GM12878 (cell line): ENCODE results near the gene KLHL30. TPM values are rescaled to one million over a fixed set of nuclear protein-coding genes. Genes with fewer than 3 reads are reported as not detected.
A peak's percentile ranks its signal among the peaks of the same experiment; 100 is the strongest.

Experiments
- ATAC-seq: fragments of 200-7000 bp; cut with Tn5 transposase; 3 replicates; pipeline ENCODE4 v1.9.1; 2020; ENCODE audit warnings: mild to moderate bottlenecking, moderate library complexity
- BruUV-seq: library from RNA; stranded (reverse); fragments of 400-500 nt; replicated peaks from 2 replicates; lab custom pipeline; 2021; lab: Mats Ljungman, UMichigan
- CTCF ChIA-PET: fragments of 300-600 bp; sonication (Branson Sonifier 250); formaldehyde crosslinking; extraction: SDS; loops from one replicate; lab custom pipeline; 2021; ENCODE audit warnings: inconsistent platforms; lab: Yijun Ruan, JAX
- POLR2A ChIA-PET: fragments of 350-600 bp; formaldehyde crosslinking; extraction: SDS; loops from one replicate; lab custom pipeline; 2021; ENCODE audit warnings: inconsistent platforms; lab: Charles Lee
- RAD21 ChIA-PET: fragments of 300-600 bp; sonication (Branson Sonifier 250); formaldehyde crosslinking; loops from one replicate; lab custom pipeline; 2023; ENCODE audit warnings: antibody characterized with exemption; ENCODE audit not compliant: unreplicated experiment; lab: Charles Lee
- SMC1A ChIA-PET: fragments of 300-600 bp; sonication (Branson Sonifier 250); formaldehyde crosslinking; loops from one replicate; lab custom pipeline; 2023; ENCODE audit not compliant: unreplicated experiment, uncharacterized antibody; lab: Charles Lee
- DNase-seq: peaks from one replicate; pipeline ENCODE4 v3.0.0-alpha.2; 2011; ENCODE audit warnings: low read depth, low spot score
- FAIRE-seq: peaks from 3 replicates; lab custom pipeline; 2011; peaks lifted over from hg19 to GRCh38; lab: Jason Lieb, UNC
- H2AFZ ChIP-seq: 2 replicates; pipeline ENCODE4 v1.6.0; 2011; ENCODE audit warnings: low read depth, low read length, control low read depth; ENCODE audit not compliant: control insufficient read depth
- H3K27ac ChIP-seq: 2 replicates; pipeline ENCODE4 v1.5.1; 2011; ENCODE audit warnings: control low read depth; ENCODE audit not compliant: control insufficient read depth, insufficient read depth
- H3K27me3 ChIP-seq, 2 experiments: replicated peaks in 1 of 2; 2 replicates each; pipeline versions ENCODE4 v1.6.0 to v1.6.1; 2011; ENCODE audit warnings: low read length in 1 of 2; ENCODE audit not compliant: control insufficient read depth in 2 of 2, insufficient read depth in 2 of 2
- H3K36me3 ChIP-seq, 2 experiments: 2 replicates each; pipeline ENCODE4 v1.5.1; 2011; ENCODE audit warnings: low read length in 1 of 2; ENCODE audit not compliant: control insufficient read depth in 2 of 2, insufficient read depth in 2 of 2
- H3K4me1 ChIP-seq: 2 replicates; pipeline ENCODE4 v1.6.1; 2011; ENCODE audit warnings: mild to moderate bottlenecking, low read length, moderate library complexity, mixed read lengths; ENCODE audit not compliant: control insufficient read depth, insufficient read depth
- H3K4me2 ChIP-seq: 2 replicates; pipeline ENCODE4 v1.6.0; 2011; ENCODE audit warnings: control low read depth; ENCODE audit not compliant: control insufficient read depth, insufficient read depth
- H3K4me3 ChIP-seq: fragments of 200-600 bp; sonication (generic); 2 replicates; pipeline ENCODE4 v1.5.1; 2016
- H3K79me2 ChIP-seq: 2 replicates; pipeline ENCODE4 v1.6.0; 2011; ENCODE audit warnings: low read length; ENCODE audit not compliant: control insufficient read depth, insufficient read depth
- H3K9ac ChIP-seq: 2 replicates; pipeline ENCODE4 v1.8.0; 2011; ENCODE audit warnings: low read length, control low read depth, mixed read lengths; ENCODE audit not compliant: control insufficient read depth, insufficient read depth
- H3K9me3 ChIP-seq: replicated peaks from 3 replicates; pipeline ENCODE4 v1.5.1; 2011; ENCODE audit warnings: mild to moderate bottlenecking, low read length; ENCODE audit not compliant: control insufficient read depth, insufficient read depth
- H4K20me1 ChIP-seq: 2 replicates; pipeline ENCODE4 v1.6.0; 2011; ENCODE audit not compliant: control insufficient read depth, insufficient read depth
- POLR2A ChIP-seq: IDR thresholded peaks from 2 replicates; pipeline ENCODE4 v1.6.1; 2011; ENCODE audit warnings: low read depth, mild to moderate bottlenecking, low read length
- ZNF217 ChIP-seq: fragments of 450-650 bp; IDR thresholded peaks from 2 replicates; pipeline ENCODE4 v1.6.1; 2017; ENCODE audit warnings: antibody characterized with exemption, mild to moderate bottlenecking
- ZZZ3 ChIP-seq: IDR thresholded peaks from 2 replicates; pipeline ENCODE4 v1.6.1; 2011; ENCODE audit warnings: low read depth; ENCODE audit not compliant: control insufficient read depth, insufficient read length
- whole genome bisulfite sequencing: methylation state at CpG from one replicate; pipeline ENCODE4 v1.1.6; 2016; ENCODE audit warnings: low lambda C conversion rate; ENCODE audit not compliant: insufficient replicate concordance, insufficient coverage; ENCODE audit errors: missing lambda C conversion rate; 5-methylcytosine and 5-hydroxymethylcytosine counted together
- in situ Hi-C: fragments of 300-500 bp; cut with MboI; formaldehyde crosslinking; loops from 9 replicates; pipeline ENCODE4 v1.14.3; 2018; ENCODE audit warnings: mixed read lengths
- intact Hi-C: fragments of 100-400 bp; cut with micrococcal nuclease; formaldehyde crosslinking; loops from one replicate; pipeline ENCODE4 v1.14.2; 2022; ENCODE audit not compliant: unreplicated experiment
- polyA plus RNA-seq, 11 experiments: library from polyadenylated mRNA; depleted of rRNA in 4 of 11; unstranded in 6 of 11; stranded (reverse) in 5 of 11; fragments of >200 nt; fragmentation: Nextera tagmentation in 4 of 11; fragmentation: Illumina TruSeq in 1 of 11; extraction: Ambion mirVana in 4 of 11; extraction: Trizol in 1 of 11; gene quantifications; 1 replicate in 1 of 11; 2 replicates in 10 of 11; pipeline versions ENCODE4 v1.2.1 to v1.2.3, GENCODE V29; 2011 to 2016; ENCODE audit warnings: inconsistent platforms in 2 of 11, missing spikeins in 2 of 11, low read depth in 1 of 11
- total RNA-seq, 4 experiments: library from RNA; depleted of rRNA in 3 of 4; stranded (reverse); fragments of >200 nt in 3 of 4; fragmentation: Illumina TruSeq in 1 of 4; extraction: Trizol in 1 of 4; gene quantifications; 2 replicates each; pipeline versions ENCODE4 v1.2.1 to v1.2.3, GENCODE V29; 2013 to 2021
- TF ChIP-seq, protein P1 (sequence below): fragments of 150-350 bp; IDR thresholded peaks from 2 replicates; pipeline ENCODE4 v1.6.1; 2016; ENCODE audit warnings: low read depth, low read length

KLHL30 gene
- total and polyA plus RNA-seq, 10 of the 15 experiments (the other 5 are each of a cell fraction or from before 2014, with no cell fraction given), result 0.03 TPM; not detected in 9

DNA sequence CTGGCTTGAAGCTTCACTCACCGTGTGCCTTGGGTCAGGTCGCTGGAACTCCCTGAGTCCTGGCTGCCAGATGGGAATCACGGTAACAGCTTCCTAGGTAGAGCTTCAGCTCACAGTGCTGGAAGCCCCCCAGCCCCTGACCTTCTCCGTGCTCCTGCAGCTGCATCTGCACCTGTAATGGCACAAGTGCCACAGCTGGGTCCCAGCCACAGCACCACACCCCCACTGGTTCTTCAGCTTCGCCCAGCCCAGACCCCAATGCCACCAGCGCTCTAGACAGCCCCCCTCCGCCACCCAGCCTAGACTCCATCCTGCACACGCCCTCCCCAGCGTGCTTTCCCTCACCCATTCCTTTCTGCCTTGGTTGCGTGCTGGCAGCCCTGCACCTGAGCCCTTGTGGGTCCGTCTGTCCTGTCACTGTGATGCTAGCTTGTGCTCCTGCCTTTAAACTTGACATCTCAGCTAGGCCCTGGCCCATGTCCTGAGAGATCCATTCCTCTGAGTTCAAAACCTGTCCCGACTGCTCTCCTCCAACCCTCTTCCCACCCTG lies 45.9 kb upstream of the KLHL30 start (continued):
- TF ChIP-seq, protein P1, sequence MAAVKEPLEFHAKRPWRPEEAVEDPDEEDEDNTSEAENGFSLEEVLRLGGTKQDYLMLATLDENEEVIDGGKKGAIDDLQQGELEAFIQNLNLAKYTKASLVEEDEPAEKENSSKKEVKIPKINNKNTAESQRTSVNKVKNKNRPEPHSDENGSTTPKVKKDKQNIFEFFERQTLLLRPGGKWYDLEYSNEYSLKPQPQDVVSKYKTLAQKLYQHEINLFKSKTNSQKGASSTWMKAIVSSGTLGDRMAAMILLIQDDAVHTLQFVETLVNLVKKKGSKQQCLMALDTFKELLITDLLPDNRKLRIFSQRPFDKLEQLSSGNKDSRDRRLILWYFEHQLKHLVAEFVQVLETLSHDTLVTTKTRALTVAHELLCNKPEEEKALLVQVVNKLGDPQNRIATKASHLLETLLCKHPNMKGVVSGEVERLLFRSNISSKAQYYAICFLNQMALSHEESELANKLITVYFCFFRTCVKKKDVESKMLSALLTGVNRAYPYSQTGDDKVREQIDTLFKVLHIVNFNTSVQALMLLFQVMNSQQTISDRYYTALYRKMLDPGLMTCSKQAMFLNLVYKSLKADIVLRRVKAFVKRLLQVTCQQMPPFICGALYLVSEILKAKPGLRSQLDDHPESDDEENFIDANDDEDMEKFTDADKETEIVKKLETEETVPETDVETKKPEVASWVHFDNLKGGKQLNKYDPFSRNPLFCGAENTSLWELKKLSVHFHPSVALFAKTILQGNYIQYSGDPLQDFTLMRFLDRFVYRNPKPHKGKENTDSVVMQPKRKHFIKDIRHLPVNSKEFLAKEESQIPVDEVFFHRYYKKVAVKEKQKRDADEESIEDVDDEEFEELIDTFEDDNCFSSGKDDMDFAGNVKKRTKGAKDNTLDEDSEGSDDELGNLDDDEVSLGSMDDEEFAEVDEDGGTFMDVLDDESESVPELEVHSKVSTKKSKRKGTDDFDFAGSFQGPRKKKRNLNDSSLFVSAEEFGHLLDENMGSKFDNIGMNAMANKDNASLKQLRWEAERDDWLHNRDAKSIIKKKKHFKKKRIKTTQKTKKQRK, result no peak
- no peak for TF ChIP-seq ZNF217

DNA sequence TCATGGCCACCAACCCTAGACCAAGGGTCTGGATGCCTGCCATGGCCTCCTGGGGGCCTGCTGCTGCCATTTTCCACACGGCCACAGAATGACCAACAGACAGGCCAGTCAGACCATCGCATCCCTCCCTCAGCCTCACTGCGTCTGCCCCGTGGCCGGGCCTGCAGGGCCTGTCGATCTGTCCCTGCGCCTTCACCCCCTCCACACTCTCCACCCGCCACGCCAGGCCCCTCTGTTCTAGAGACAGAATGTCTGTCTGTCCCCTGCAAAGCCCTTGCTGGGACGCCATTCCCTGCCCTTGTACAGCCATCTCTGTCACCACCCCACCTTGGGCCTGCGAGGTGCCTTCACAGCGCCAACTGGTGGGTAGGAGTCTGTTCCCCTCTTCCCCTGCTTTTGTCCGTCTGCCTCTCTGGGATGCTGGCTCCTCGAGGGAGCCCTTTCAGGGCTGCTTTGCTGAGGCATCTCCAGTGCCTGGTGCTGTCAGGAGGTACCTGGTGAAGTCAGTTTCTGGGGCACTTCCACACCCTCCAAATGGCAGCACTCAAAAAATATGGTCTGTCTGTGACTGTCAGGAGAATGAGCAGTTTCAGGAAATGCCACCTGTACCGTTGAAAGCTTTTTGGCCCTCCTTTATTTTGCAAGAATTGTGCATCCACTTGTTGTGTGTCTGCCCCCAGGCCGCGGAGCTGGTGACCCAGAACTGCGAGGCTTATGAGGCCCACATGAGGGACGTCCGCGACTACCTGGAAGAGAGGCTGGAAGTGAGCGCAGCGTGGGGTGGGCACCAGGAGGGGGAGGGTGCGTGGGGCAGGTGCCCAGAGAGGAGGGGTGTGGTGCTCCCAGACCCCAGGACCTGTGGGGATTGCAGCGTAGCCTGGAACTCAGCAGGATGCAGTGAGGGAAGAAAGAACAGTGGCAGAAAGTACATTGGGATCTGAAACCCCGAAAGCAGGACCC lies 45.0 kb upstream of the KLHL30 start:
- FAIRE-seq (no peak), DNase-seq (no peak), ATAC-seq (no peak)
- ChIA-PET RAD21 (no interaction called here), CTCF (no interaction called here), SMC1A (no interaction called here), POLR2A (no interaction called here)
- H4K20me1 ChIP-seq, result no peaks in the 10 kb centered on the region
- H3K79me2 ChIP-seq, result no peaks in the 10 kb centered on the region
- TF ChIP-seq ZZZ3, result no peak
- peak; percentile 19; the same call in 1 of the 2 replicates for TF ChIP-seq POLR2A
- no peak overlapping the region for H3K9ac ChIP-seq
- no peak overlapping the region for H3K27ac ChIP-seq
- H3K4me2 ChIP-seq, result no peak overlapping the region
- no TSS peak for BruUV-seq
- peaks cover under 1% of the 10 kb centered on the region for H3K4me1 ChIP-seq
- H2AFZ ChIP-seq, result no peak overlapping the region
- peaks cover 1 to 2% of the 10 kb centered on the region in 2 experiments; a peak in 3 of 4 replicates for H3K36me3 ChIP-seq
- no peaks in the 10 kb centered on the region for H3K27me3 ChIP-seq
- in situ Hi-C loops, result no loop called here
- no peaks in the 10 kb centered on the region for H3K9me3 ChIP-seq
- no peak overlapping the region for H3K4me3 ChIP-seq
- WGBS, result 88% methylated on average over 20 of the region's 26 CpGs
- intact Hi-C loops, result no loop called here
